Prostate gland (tissue), 2 donors: ENCODE data around the gene MNAT1.

Source experiments
- CTCF ChIP-seq, 4 experiments: fragments of 200-600 bp in 2 of 4; fragments of 450-650 bp in 2 of 4; sonication (generic) in 2 of 4; IDR thresholded peaks; 1 replicate in 3 of 4; 2 replicates in 1 of 4; pipeline ENCODE4 v1.5.1; 2016 to 2019; ENCODE audit warnings: antibody characterized with exemption in 4 of 4, mild to moderate bottlenecking in 2 of 4, moderate library complexity in 2 of 4
- POLR2AphosphoS5 ChIP-seq: sonication (generic); formaldehyde crosslinking; IDR thresholded peaks from one replicate; pipeline ENCODE4 v1.6.1; 2017; ENCODE audit warnings: antibody characterized with exemption

- no peak for TF ChIP-seq CTCF (IDR thresholded peaks at IDR 0.05)
- no peak for TF ChIP-seq POLR2AphosphoS5
Measured at GRCh38 chr14:60951776-60952435, 217.3 kb downstream of the MNAT1 start.
